ENCODE results near the gene MIS18A.
"Not testable (repeated sequence)": the region's sequence is repeated elsewhere in the genome, so short reads cannot be mapped to it uniquely, and the experiment has no call there.

- TF ChIP-seq CTCF (conservative IDR thresholded peaks at IDR 0.05; ENCODE audit: low read length); EZH2phosphoT487 (IDR thresholded peaks at IDR 0.05; ENCODE audit: borderline replicate concordance): not testable (repeated sequence)
These were observed 20.1 kb downstream of the MIS18A start for GRCh38 chr21:32258786-32259048.
